ENCODE measurements around the gene SLC22A16.

Gene SLC22A16

GRCh38 chr6:110399219-110400071 lies 77.0 kb downstream of the SLC22A16 start:
- no peak for DNase-seq

GRCh38 chr6:110398778-110399177 lies 77.6 kb downstream of the SLC22A16 start:
- no peak for DNase-seq

- DNase-seq: no peak
Observed at GRCh38 chr6:110395221-110395620, 81.2 kb downstream of the SLC22A16 start.

DNA sequence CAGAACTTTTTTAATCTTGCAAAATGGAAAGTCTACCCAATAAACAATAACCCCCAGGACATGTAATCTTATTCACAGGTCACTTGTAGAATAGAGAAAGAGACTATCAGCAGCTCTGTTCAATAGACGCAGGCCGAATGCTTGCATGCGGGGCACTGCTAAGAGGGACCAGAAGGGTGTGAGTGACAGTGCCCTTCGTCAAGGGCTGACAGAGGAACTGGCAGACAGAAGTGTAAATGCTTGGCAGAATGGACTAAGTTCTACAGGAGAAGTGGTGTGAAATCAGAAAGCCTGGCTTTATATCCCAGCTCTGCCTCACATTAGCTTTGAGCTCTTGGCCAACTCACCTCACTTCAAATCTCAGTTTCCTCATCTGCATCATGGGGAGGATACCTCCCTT lies 82.0 kb downstream of the SLC22A16 start:
- no peak for DNase-seq

DNA sequence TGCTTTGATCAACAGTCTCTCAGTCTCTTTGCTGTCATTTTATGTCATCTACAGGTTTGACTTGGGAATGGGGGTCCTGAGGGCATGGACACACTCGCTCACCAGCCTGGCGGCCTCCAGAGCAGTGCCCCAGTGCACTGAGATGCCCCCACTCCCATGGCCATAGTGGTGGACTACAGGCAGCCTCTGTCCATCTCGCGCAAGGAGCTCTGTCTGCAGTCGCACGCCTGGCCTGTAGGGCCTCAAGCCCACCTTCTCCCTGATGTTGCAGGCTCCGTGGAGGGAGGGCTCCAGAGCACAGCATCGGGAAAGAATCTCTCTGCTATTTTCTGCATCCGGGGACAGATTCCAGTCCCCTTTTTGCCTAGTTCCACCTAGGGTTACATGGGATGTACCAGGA lies 83.7 kb downstream of the SLC22A16 start:
- no peak for DNase-seq

- DNase-seq: no peak
Observed at GRCh38 chr6:110390404-110390803, 86.0 kb downstream of the SLC22A16 start.

DNA sequence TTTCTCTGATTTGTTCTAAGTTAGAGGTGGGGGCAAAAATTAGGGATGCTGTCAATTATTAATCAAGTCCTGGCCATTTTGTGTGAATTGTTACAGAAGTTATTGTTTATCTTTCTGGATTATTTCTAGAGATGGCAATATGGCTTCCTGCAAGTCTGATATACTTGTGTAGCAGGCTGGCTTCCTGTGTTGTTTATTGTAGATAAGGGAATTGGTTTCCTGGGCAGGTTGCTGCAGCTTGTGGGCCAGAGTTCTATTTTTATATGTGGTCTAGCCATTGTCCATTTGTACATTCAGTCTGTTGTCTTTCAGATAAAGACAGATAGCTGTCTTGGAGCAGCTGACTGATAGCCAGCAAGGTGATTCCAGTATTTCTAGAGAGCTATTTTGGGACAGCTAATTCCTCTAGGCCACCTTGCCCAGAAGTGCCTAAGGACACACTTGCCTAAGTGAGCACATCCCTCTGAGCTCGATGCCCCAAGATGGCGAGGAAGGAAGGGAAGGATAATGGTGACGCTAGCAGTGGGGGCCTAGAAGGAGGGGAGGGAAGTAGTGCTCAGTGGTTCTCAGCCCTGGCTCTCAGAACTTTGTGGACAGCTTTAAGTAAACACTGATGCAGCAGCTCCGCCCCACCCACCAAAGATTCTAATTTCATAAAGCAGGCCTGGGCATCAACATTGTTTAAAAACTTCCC lies 86.6 kb downstream of the SLC22A16 start:
- no peak for DNase-seq

- no peak for DNase-seq
Observed at GRCh38 chr6:110387986-110388385, 88.4 kb downstream of the SLC22A16 start.

DNA sequence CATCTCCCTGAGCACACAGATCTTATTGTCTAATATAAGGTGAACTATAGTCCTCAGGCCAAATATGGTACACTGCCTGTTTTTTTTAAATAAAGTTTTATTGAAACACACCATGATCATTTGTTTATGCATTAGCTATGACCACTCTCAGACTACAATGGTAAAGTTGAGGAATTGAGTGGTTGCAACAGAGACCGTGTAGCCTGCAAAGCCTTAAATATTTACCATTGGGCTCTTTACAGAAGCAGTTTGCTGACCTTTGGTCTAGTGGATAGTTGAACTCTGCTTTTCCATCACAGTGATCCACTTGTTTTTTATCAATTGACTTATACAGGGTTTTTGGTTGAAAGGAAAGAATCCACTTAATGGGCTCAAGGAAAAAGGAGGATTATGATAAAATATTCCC lies 91.0 kb downstream of the SLC22A16 start:
- DNase-seq: no peak

DNA sequence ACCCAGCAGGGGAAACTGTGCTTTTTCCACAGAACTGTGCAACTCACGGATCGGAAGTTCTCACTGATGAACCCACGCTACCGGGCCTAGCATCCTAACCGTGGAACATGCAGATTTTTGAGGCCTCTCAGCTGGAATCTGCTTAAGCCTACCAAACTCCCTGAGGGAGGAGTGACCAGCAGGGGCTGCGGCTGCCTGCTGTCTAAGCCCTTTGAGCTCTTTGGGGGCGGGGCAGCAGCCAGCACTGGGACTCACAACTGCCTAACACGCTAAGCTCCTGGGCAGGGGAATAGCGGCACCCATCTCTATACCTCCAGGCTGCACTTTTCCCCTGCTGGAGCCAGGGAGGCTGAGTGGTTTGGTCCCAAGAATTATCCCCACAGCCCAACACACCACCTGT lies 97.9 kb downstream of the SLC22A16 start:
- DNase-seq: no peak
